HG03354 (cell line): Measurements from ENCODE around the gene KRTAP20-4.

Experiments
- ATAC-seq: cut with Tn5 transposase; IDR thresholded peaks from one replicate; pipeline ENCODE4 v1.9.1; 2021; ENCODE audit warnings: mild to moderate bottlenecking; ENCODE audit not compliant: unreplicated experiment, poor library complexity, severe bottlenecking

Gene KRTAP20-4

GRCh38 chr21:30620522-30620921 is at the start of gene KRTAP20-4:
KRTAP20-4 (plus strand) TSS chr21:30620627.
- ATAC-seq: no peak

GRCh38 chr21:30577766-30578165 is 42.7 kb upstream of the KRTAP20-4 start:
- ATAC-seq: no peak

- ATAC-seq: no peak
These were observed 41.1 kb upstream of the KRTAP20-4 start for GRCh38 chr21:30579346-30579745.

- ATAC-seq: no peak
These were observed 40.3 kb upstream of the KRTAP20-4 start for GRCh38 chr21:30580132-30580531.

GRCh38 chr21:30582870-30583269 is 37.6 kb upstream of the KRTAP20-4 start:
- ATAC-seq: no peak

GRCh38 chr21:30590297-30590696 is 30.1 kb upstream of the KRTAP20-4 start, which contains the start of gene KRTAP22-2:
KRTAP22-2 (minus strand) TSS chr21:30590397.
- ATAC-seq: no peak

- no peak for ATAC-seq
These were observed 28.3 kb upstream of the KRTAP20-4 start, which contains the start of gene KRTAP6-3 for GRCh38 chr21:30592140-30592539. KRTAP6-3 (plus strand) TSS chr21:30592440; CDS start chr21:30592446, 6 bp downstream.

GRCh38 chr21:30598802-30599201 is 21.6 kb upstream of the KRTAP20-4 start, which contains the start of gene KRTAP6-2:
KRTAP6-2 (minus strand) TSS chr21:30598902; CDS start chr21:30598874, 28 bp downstream.
- no peak for ATAC-seq

GRCh38 chr21:30600787-30601186 is 19.6 kb upstream of the KRTAP20-4 start, which contains the start of gene KRTAP22-1:
KRTAP22-1 (plus strand) TSS chr21:30601087.
- ATAC-seq: no peak

GRCh38 chr21:30605968-30606367 is 14.5 kb upstream of the KRTAP20-4 start:
- ATAC-seq: no peak

- ATAC-seq: no peak
These were observed 8.3 kb upstream of the KRTAP20-4 start for GRCh38 chr21:30612132-30612531.

GRCh38 chr21:30613836-30614235 is 6.6 kb upstream of the KRTAP20-4 start, which contains the start of gene KRTAP6-1:
KRTAP6-1 (minus strand) TSS chr21:30613930; CDS start chr21:30613904, 26 bp downstream.
- no peak for ATAC-seq

GRCh38 chr21:30615199-30615598 is 5.2 kb upstream of the KRTAP20-4 start:
- no peak for ATAC-seq

GRCh38 chr21:30616125-30616524 is 4.3 kb upstream of the KRTAP20-4 start, which contains the start of gene KRTAP20-1:
KRTAP20-1 (plus strand) TSS chr21:30616425; CDS start chr21:30616455, 30 bp downstream.
- ATAC-seq: no peak

GRCh38 chr21:30620080-30620479 is 347 bp upstream of the KRTAP20-4 start:
- ATAC-seq: no peak

- ATAC-seq: no peak
These were observed 2.9 kb downstream of the KRTAP20-4 start for GRCh38 chr21:30623362-30623761.

GRCh38 chr21:30625449-30626165 is 5.2 kb downstream of the KRTAP20-4 start:
- ATAC-seq: no peak

- ATAC-seq: no peak
These were observed 7.7 kb downstream of the KRTAP20-4 start for GRCh38 chr21:30628109-30628508.

- ATAC-seq: no peak
These were observed 8.8 kb downstream of the KRTAP20-4 start for GRCh38 chr21:30629200-30629599.

- no peak for ATAC-seq
These were observed 14.5 kb downstream of the KRTAP20-4 start, which contains the start of gene KRTAP20-2 for GRCh38 chr21:30634906-30635305. KRTAP20-2 (plus strand) TSS chr21:30635206; CDS start chr21:30635264, 58 bp downstream.

GRCh38 chr21:30638686-30639085 is 18.3 kb downstream of the KRTAP20-4 start:
- no peak for ATAC-seq
